NCI-H146 treated with DMSO at 0.1 percent for 48 hours (cell line): ENCODE data around the gene KL.

Source experiments
- DNase-seq: peaks from one replicate; lab custom pipeline; 2025; ENCODE audit not compliant: unreplicated experiment; lab: John Stamatoyannopoulos, UW

KL gene

GRCh38 chr13:33003458-33004019, 12.7 kb upstream of the KL start:
- peak; percentile 92 for DNase-seq

- peak; percentile 34 for DNase-seq
These were observed 11.7 kb upstream of the KL start for GRCh38 chr13:33004511-33004910.

GRCh38 chr13:33006134-33006533, 10.1 kb upstream of the KL start:
- DNase-seq, result no peak

GRCh38 chr13:33006638-33007037, 9.6 kb upstream of the KL start:
- DNase-seq, result no peak

- DNase-seq, result no peak
These were observed 9.0 kb upstream of the KL start for GRCh38 chr13:33007237-33007636.

- no peak for DNase-seq
These were observed 8.3 kb upstream of the KL start for GRCh38 chr13:33007950-33008349.

GRCh38 chr13:33008946-33009722, 7.1 kb upstream of the KL start:
- no peak for DNase-seq

GRCh38 chr13:33011828-33012470, 4.3 kb upstream of the KL start:
- no peak for DNase-seq

GRCh38 chr13:33014291-33014690, 1.9 kb upstream of the KL start:
- DNase-seq, result no peak

GRCh38 chr13:33015241-33015668, 968 bp upstream of the KL start:
- no peak for DNase-seq

GRCh38 chr13:33015791-33016323, 366 bp upstream of the KL start:
- DNase-seq, result no peak

- DNase-seq, result peak; percentile 30
These were observed 1.2 kb downstream of the KL start for GRCh38 chr13:33017323-33017929.

- DNase-seq, result no peak
These were observed 2.7 kb downstream of the KL start for GRCh38 chr13:33018886-33019285.

- DNase-seq, result no peak
These were observed 6.8 kb downstream of the KL start for GRCh38 chr13:33022986-33023385.

GRCh38 chr13:33025220-33025744, 9.1 kb downstream of the KL start:
- no peak for DNase-seq

- DNase-seq, result no peak
These were observed 10.4 kb downstream of the KL start for GRCh38 chr13:33026489-33027152.

- DNase-seq, result no peak
These were observed 12.4 kb downstream of the KL start for GRCh38 chr13:33028620-33029019.

GRCh38 chr13:33031277-33031676, 15.1 kb downstream of the KL start:
- no peak for DNase-seq

- no peak for DNase-seq
These were observed 15.9 kb downstream of the KL start for GRCh38 chr13:33032037-33032625.

GRCh38 chr13:33033051-33033812, 17.0 kb downstream of the KL start:
- DNase-seq, result no peak
